ENCODE data around the gene SCN4A.

- TF ChIP-seq CTCF (IDR thresholded peaks at IDR 0.05) (no peak), POLR2A (IDR thresholded peaks at IDR 0.05) (no peak)
These were observed 35.4 kb downstream of the SCN4A start for GRCh38 chr17:63937319-63937718.
